ENCODE results near the gene F2RL1. TPM values are rescaled to one million over a fixed set of nuclear protein-coding genes. Genes with fewer than 3 reads are reported as not detected.

The F2RL1 gene
- total and polyA plus RNA-seq, 2 donors (not counting 1 experiment from before 2014, with no cell fraction given) = 0.04 to 0.64 TPM

DNA sequence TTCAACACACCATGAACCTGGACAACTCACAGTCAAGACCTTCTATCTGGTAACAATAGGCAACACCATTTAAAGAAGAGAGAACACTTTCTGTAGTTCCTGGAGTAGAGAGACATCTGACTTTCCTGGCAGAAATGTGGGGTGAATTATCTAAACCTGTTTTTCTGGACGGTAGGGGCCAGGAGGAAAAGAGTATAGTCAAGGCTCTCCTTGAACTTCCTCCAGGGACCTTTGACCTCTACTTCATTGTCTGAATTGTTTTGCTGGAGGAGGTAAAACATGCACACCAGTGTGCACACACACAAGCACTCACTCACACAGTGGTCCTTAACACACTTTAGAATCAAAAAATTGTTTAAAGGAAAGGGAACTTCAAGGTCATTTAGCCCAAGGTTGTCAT, 44.2 kb downstream of the F2RL1 start:
- H3K4me3 ChIP-seq (ENCODE audit: control extremely low read depth in 1 of 5, extremely low read depth in 1 of 5, insufficient read depth in 1 of 5, low read depth in 2 of 5, low read length in 4 of 5) = no peak overlapping the region
- no peaks in the 10 kb centered on the region for H3K9me3 Mint-ChIP-seq (ENCODE audit: insufficient read depth)
- no peaks in the 10 kb centered on the region for H3K27me3 Mint-ChIP-seq
- no peaks in the 10 kb centered on the region for H3K36me3 ChIP-seq (replicated peaks in 1 of 2; ENCODE audit: control extremely low read depth in 1 of 2, control insufficient read depth in 1 of 2, extremely low read depth in 1 of 2, insufficient read depth in 2 of 2, low read length in 1 of 2)
- no peak for ATAC-seq (ENCODE audit: low read depth)
- ChIA-PET CTCF (no interaction called here), POLR2A (no interaction called here)
- H3K27ac Mint-ChIP-seq = no peak overlapping the region
- H2AFZ ChIP-seq (ENCODE audit: insufficient read depth, low read depth, low read length, poor library complexity, severe bottlenecking) = no peak overlapping the region
- peaks cover 0 to 2% of the 10 kb centered on the region in 2 donors for H3K4me1 ChIP-seq (ENCODE audit: control insufficient read depth in 2 of 2, insufficient read depth in 2 of 2, low read length in 2 of 2)
- WGBS (ENCODE audit: insufficient coverage) = no CpG with 5 or more reads among the region's 1 CpG
- H3K4me1 Mint-ChIP-seq = no peaks in the 10 kb centered on the region
- H4K20me1 ChIP-seq (ENCODE audit: control insufficient read depth, insufficient read depth, low read length, poor library complexity, severe bottlenecking) = no peaks in the 10 kb centered on the region
- H3K27ac ChIP-seq (ENCODE audit: low read length in 2 of 2) = no peak overlapping the region
- H3K79me2 ChIP-seq (ENCODE audit: control insufficient read depth, insufficient read depth, low read length) = no peaks in the 10 kb centered on the region
- H3K4me3 Mint-ChIP-seq = no peak overlapping the region
- no peak for DNase-seq
- no peak overlapping the region for H3K4me2 ChIP-seq (replicated peaks; ENCODE audit: low read depth, low read length, poor library complexity, severe bottlenecking)
- no peak overlapping the region for H3K9ac ChIP-seq (ENCODE audit: low read length)
- intact Hi-C loops (cut with micrococcal nuclease) = loop anchor here (10.0 kb wide), 1 partner anchor 282 kb away; no protein-coding TSS in a partner anchor
- H3K27me3 ChIP-seq (replicated peaks in 1 of 4; ENCODE audit: control extremely low read depth in 1 of 4, control insufficient read depth in 3 of 4, insufficient read depth in 4 of 4, low read length in 3 of 4) = no peaks in the 10 kb centered on the region
- no peaks in the 10 kb centered on the region for H3K9me3 ChIP-seq (ENCODE audit: control extremely low read depth in 1 of 3, control insufficient read depth in 2 of 3, insufficient read depth in 1 of 3, low read length in 2 of 3)
- TF ChIP-seq, protein P1, sequence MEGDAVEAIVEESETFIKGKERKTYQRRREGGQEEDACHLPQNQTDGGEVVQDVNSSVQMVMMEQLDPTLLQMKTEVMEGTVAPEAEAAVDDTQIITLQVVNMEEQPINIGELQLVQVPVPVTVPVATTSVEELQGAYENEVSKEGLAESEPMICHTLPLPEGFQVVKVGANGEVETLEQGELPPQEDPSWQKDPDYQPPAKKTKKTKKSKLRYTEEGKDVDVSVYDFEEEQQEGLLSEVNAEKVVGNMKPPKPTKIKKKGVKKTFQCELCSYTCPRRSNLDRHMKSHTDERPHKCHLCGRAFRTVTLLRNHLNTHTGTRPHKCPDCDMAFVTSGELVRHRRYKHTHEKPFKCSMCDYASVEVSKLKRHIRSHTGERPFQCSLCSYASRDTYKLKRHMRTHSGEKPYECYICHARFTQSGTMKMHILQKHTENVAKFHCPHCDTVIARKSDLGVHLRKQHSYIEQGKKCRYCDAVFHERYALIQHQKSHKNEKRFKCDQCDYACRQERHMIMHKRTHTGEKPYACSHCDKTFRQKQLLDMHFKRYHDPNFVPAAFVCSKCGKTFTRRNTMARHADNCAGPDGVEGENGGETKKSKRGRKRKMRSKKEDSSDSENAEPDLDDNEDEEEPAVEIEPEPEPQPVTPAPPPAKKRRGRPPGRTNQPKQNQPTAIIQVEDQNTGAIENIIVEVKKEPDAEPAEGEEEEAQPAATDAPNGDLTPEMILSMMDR (IDR thresholded peaks at IDR 0.05) = no peak
- TF ChIP-seq EZH2 (IDR thresholded peaks at IDR 0.05; ENCODE audit: borderline replicate concordance, insufficient read depth, low read depth, low read length, poor library complexity, severe bottlenecking) = no peak

- Mint-ChIP-seq H3K9me3 (ENCODE audit: insufficient read depth) (no peaks in the 10 kb centered on the region), H3K27ac (no peak overlapping the region), H3K4me3 (no peak overlapping the region), H3K27me3 (no peaks in the 10 kb centered on the region), H3K4me1 (no peaks in the 10 kb centered on the region)
- peaks cover 0 to 2% of the 10 kb centered on the region in 2 donors for H3K4me1 ChIP-seq (ENCODE audit: control insufficient read depth in 2 of 2, insufficient read depth in 2 of 2, low read length in 2 of 2)
- H3K36me3 ChIP-seq (replicated peaks in 1 of 2; ENCODE audit: control extremely low read depth in 1 of 2, control insufficient read depth in 1 of 2, extremely low read depth in 1 of 2, insufficient read depth in 2 of 2, low read length in 1 of 2) = no peaks in the 10 kb centered on the region
- WGBS (ENCODE audit: insufficient coverage) = no CpG with 5 or more reads among the region's 2 CpGs
- H3K4me2 ChIP-seq (replicated peaks; ENCODE audit: low read depth, low read length, poor library complexity, severe bottlenecking) = no peak overlapping the region
- POLR2A ChIA-PET = no interaction called here
- H3K4me3 ChIP-seq (ENCODE audit: control extremely low read depth in 1 of 5, extremely low read depth in 1 of 5, insufficient read depth in 1 of 5, low read depth in 2 of 5, low read length in 4 of 5) = no peak overlapping the region
- no peaks in the 10 kb centered on the region for H3K27me3 ChIP-seq (replicated peaks in 1 of 4; ENCODE audit: control extremely low read depth in 1 of 4, control insufficient read depth in 3 of 4, insufficient read depth in 4 of 4, low read length in 3 of 4)
- ATAC-seq (ENCODE audit: low read depth) (no peak), DNase-seq (no peak)
- H3K9me3 ChIP-seq (ENCODE audit: control extremely low read depth in 1 of 3, control insufficient read depth in 2 of 3, insufficient read depth in 1 of 3, low read length in 2 of 3) = no peaks in the 10 kb centered on the region
- intact Hi-C loops (cut with micrococcal nuclease) = loop anchor here (5.0 to 10.0 kb wide), 2 partner anchors 278 to 1406 kb away; no protein-coding TSS in a partner anchor
- H4K20me1 ChIP-seq (ENCODE audit: control insufficient read depth, insufficient read depth, low read length, poor library complexity, severe bottlenecking) = no peaks in the 10 kb centered on the region
- no peak overlapping the region for H2AFZ ChIP-seq (ENCODE audit: insufficient read depth, low read depth, low read length, poor library complexity, severe bottlenecking)
- H3K27ac ChIP-seq (ENCODE audit: low read length in 2 of 2) = no peak overlapping the region
- CTCF ChIA-PET = interaction anchor here (1.4 to 2.2 kb wide), 2 partner anchors 9 to 211 kb away, joined by 4 to 15 read pairs; no protein-coding TSS in a partner anchor
- no peak for TF ChIP-seq EZH2 (IDR thresholded peaks at IDR 0.05; ENCODE audit: borderline replicate concordance, insufficient read depth, low read depth, low read length, poor library complexity, severe bottlenecking)
- TF ChIP-seq, protein P1 (IDR thresholded peaks at IDR 0.05) = no peak
- no peaks in the 10 kb centered on the region for H3K79me2 ChIP-seq (ENCODE audit: control insufficient read depth, insufficient read depth, low read length)
- no peak overlapping the region for H3K9ac ChIP-seq (ENCODE audit: low read length)
Observed at GRCh38 chr5:76866503-76866902, 47.7 kb downstream of the F2RL1 start.
